ENCODE data around the gene SLC6A6.

GRCh38 chr3:14438262-14438661, 35.9 kb downstream of the SLC6A6 start:
- TF ChIP-seq CTCF (IDR thresholded peaks at IDR 0.05) (no peak), POLR2A (IDR thresholded peaks at IDR 0.05) (no peak)
